Glutamatergic neuron (in vitro differentiated cells): ENCODE measurements around the gene DGKI. TPM values are rescaled to one million over a fixed set of nuclear protein-coding genes. Genes with fewer than 3 reads are reported as not detected.
"Not testable (repeated sequence)": the region's sequence is repeated elsewhere in the genome, so short reads cannot be mapped to it uniquely, and the experiment has no call there.

ENCODE experiments used
- DNase-seq: peaks from one replicate; pipeline ENCODE4 v3.0.0; 2022
- H3K27ac Mint-ChIP-seq: one replicate; pipeline ENCODE4 v1.8.0; 2020; ENCODE audit warnings: mild to moderate bottlenecking, mixed read lengths, inconsistent platforms; ENCODE audit not compliant: unreplicated experiment
- H3K27me3 Mint-ChIP-seq: one replicate; pipeline ENCODE4 v1.8.0; 2020; ENCODE audit warnings: mild to moderate bottlenecking, moderate library complexity, mixed read lengths, inconsistent platforms; ENCODE audit not compliant: unreplicated experiment
- H3K36me3 Mint-ChIP-seq: one replicate; pipeline ENCODE4 v1.8.0; 2020; ENCODE audit warnings: mild to moderate bottlenecking, mixed read lengths, inconsistent platforms; ENCODE audit not compliant: unreplicated experiment
- H3K4me1 Mint-ChIP-seq: one replicate; pipeline ENCODE4 v1.8.0; 2020; ENCODE audit warnings: mild to moderate bottlenecking, low read depth, mixed read lengths, inconsistent platforms; ENCODE audit not compliant: unreplicated experiment
- H3K4me3 Mint-ChIP-seq: one replicate; pipeline ENCODE4 v1.8.0; 2020; ENCODE audit warnings: mild to moderate bottlenecking, mixed read lengths, inconsistent platforms; ENCODE audit not compliant: unreplicated experiment
- H3K9me3 Mint-ChIP-seq: one replicate; pipeline ENCODE4 v1.8.0; 2020; ENCODE audit warnings: mild to moderate bottlenecking, moderate library complexity, mixed read lengths, inconsistent platforms; ENCODE audit not compliant: unreplicated experiment
- total RNA-seq: library from RNA; stranded (reverse); fragmentation: NEBNext Ultra II Directional; extraction: Animal tissue kit (Norgen Biotek cat#: 25700); gene quantifications from one replicate; pipeline ENCODE4 v1.2.1, GENCODE V29; 2021; ENCODE audit not compliant: unreplicated experiment
- TF ChIP-seq, protein P1 (sequence below): fragments of 200-600 bp; sonication (generic); IDR thresholded peaks from one replicate; pipeline ENCODE4 v1.5.0; 2021; ENCODE audit not compliant: partially characterized antibody, unreplicated experiment

Gene DGKI
- total RNA-seq, 1 donor from 2014 or later, result 19.4 TPM

DNA sequence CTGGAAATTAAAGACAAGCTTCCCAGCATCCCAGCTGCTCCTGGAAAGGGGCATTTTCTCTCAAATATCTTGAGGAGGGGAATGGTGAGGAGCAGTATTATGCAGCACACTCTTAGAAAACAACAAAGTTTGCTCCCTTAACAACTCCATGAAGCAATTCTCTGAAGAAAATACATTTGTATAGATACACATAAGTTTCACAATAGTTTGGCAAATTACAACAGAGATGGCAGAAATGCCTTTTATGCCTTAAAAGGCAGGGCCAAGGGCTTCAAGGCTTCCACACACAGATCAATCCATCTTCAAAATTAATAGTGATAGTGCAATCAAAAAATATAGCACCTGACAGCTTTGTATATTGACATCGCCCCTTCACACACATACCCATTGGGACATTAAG lies 12.2 kb downstream of the DGKI start:
- H3K4me1 Mint-ChIP-seq, result peaks cover 7% of the 10 kb centered on the region
- H3K9me3 Mint-ChIP-seq, result peaks cover 4% of the 10 kb centered on the region
- DNase-seq, result no peak
- no peak overlapping the region for H3K27ac Mint-ChIP-seq
- H3K4me3 Mint-ChIP-seq, result no peak overlapping the region
- H3K27me3 Mint-ChIP-seq, result no peaks in the 10 kb centered on the region
- TF ChIP-seq, protein P1, sequence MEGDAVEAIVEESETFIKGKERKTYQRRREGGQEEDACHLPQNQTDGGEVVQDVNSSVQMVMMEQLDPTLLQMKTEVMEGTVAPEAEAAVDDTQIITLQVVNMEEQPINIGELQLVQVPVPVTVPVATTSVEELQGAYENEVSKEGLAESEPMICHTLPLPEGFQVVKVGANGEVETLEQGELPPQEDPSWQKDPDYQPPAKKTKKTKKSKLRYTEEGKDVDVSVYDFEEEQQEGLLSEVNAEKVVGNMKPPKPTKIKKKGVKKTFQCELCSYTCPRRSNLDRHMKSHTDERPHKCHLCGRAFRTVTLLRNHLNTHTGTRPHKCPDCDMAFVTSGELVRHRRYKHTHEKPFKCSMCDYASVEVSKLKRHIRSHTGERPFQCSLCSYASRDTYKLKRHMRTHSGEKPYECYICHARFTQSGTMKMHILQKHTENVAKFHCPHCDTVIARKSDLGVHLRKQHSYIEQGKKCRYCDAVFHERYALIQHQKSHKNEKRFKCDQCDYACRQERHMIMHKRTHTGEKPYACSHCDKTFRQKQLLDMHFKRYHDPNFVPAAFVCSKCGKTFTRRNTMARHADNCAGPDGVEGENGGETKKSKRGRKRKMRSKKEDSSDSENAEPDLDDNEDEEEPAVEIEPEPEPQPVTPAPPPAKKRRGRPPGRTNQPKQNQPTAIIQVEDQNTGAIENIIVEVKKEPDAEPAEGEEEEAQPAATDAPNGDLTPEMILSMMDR, result no peak
- peaks cover 17% of the 10 kb centered on the region for H3K36me3 Mint-ChIP-seq

DNA sequence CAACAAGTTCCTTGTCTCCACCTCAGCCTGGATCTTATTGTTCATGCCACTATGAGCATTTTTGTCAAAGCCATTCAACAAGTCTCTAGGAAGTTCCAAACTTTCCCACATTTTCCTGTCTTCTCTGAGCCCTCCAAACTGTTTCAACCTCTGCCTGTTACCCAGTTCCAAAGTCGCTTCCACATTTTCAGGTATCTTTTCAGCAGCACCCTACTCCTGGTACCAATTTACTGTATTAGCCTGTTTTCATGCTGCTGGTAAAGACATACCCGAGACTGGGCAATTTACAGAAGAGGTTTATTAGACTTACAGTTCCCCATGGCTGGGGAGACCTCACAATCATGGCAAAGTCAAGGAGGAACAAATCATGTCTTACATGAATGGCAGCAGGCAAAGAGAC lies 13.8 kb downstream of the DGKI start:
- H3K9me3 Mint-ChIP-seq, H3K27ac Mint-ChIP-seq, H3K4me3 Mint-ChIP-seq, H3K4me1 Mint-ChIP-seq, DNase-seq, H3K27me3 Mint-ChIP-seq: not testable (repeated sequence)
- H3K36me3 Mint-ChIP-seq, result peaks cover 18% of the 10 kb centered on the region

DNA sequence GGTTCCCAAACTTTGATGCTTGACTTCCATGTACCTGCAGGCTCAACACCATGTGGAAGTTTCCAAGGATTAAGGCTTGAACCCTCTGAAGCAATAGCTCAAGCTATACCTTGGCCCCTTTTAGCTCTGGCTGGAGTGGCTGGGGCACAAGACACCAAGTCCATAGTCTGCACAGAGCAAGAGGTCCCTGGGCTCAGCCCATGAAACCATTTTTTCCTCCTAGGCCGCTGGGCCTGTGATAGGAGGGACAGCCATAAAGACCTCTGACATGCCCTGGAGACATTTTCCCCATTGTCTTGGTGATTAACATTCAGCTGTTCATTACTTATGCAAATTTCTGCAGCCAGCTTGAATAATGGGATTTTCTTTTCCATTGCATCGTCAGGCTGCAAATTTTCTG lies 14.4 kb downstream of the DGKI start:
- peaks cover 8% of the 10 kb centered on the region for H3K4me1 Mint-ChIP-seq
- no peaks in the 10 kb centered on the region for H3K27me3 Mint-ChIP-seq
- H3K4me3 Mint-ChIP-seq, result no peak overlapping the region
- TF ChIP-seq, protein P1, result no peak
- no peak for DNase-seq
- H3K9me3 Mint-ChIP-seq, result peaks cover 4% of the 10 kb centered on the region
- H3K27ac Mint-ChIP-seq, result no peak overlapping the region
- H3K36me3 Mint-ChIP-seq, result peaks cover 21% of the 10 kb centered on the region

DNA sequence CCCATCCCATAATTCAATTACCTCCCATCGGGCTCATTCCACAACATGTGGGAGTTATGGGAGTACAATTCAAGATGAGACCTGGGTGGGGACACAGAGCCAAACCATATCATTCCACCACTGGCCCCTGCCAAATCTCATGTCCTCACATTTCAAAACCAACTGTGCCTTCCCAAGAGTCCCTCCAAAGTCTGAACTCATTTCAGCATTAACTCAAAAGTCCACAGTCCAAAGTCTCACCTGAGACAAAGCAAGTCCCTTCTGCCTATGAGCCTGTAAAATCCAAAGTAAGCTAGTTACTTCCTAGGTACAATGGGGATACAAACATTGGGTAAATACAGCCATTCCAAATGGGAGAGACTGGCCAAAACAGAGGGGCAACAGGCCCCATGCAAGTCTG lies 15.2 kb downstream of the DGKI start:
- H3K27ac Mint-ChIP-seq, H3K9me3 Mint-ChIP-seq, DNase-seq, H3K4me1 Mint-ChIP-seq, H3K4me3 Mint-ChIP-seq, H3K27me3 Mint-ChIP-seq: not testable (repeated sequence)
- peaks cover 21% of the 10 kb centered on the region for H3K36me3 Mint-ChIP-seq

DNA sequence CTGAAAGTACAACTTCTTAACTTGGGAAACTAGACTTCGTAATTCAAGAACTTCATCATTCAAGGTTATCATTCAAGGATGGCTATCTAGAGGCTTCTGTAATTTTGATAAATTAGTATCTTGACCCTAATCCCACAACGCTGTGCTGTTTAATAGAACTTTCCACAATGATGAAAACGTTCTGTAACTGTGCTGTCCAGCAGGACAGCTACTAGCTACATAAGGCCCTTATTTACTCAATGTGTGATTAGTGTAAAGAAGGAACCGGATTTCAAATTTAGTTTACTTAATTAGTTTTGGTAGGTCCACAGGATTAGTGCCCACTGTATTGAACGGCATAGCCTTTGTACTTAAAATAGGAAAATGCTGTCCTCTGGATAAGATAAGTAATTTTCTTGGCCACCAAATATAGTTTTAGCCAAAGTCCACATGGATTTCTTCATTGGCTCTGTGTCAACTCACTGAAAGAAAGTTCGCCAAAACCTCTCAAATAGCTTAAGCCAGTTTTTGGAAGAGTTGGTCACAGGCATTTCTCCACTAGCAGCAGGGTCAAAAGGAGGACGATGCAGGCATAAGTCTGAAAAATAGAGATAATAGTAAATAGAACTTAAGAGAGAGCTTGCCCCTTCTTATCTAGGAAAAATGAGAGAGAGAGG lies 17.3 kb downstream of the DGKI start:
- H3K36me3 Mint-ChIP-seq, result peaks cover 21% of the 10 kb centered on the region
- H3K27me3 Mint-ChIP-seq, result no peaks in the 10 kb centered on the region
- H3K27ac Mint-ChIP-seq, result no peak overlapping the region
- no peak overlapping the region for H3K4me3 Mint-ChIP-seq
- TF ChIP-seq, protein P1, result no peak
- peaks cover 4% of the 10 kb centered on the region for H3K9me3 Mint-ChIP-seq
- H3K4me1 Mint-ChIP-seq, result peaks cover 8% of the 10 kb centered on the region
- no peak for DNase-seq

DNA sequence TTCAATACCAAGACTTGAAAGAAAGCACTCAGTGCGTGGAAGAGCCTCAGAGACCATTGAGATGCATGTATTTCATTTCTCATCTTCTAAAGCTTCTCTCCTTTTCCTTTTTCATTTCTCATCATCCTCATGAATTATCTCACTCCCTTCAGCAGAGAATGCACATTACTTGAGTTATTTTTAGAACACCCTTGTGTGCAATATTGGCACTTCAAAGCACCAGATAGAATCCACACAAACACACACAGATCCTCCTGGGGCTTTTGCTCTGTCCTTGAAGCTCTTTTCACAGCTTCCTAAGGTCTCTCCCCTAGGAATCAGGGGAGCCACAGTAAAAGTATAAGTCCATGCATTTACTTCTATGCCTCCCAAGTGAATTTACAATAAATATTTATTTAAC lies 18.3 kb downstream of the DGKI start:
- DNase-seq, result no peak
- Mint-ChIP-seq H3K36me3 (peaks cover 18% of the 10 kb centered on the region), H3K27ac (no peak overlapping the region), H3K4me1 (peaks cover 8% of the 10 kb centered on the region), H3K4me3 (peak overlapping the region; percentile 60), H3K9me3 (peaks cover 4% of the 10 kb centered on the region), H3K27me3 (no peaks in the 10 kb centered on the region)
- TF ChIP-seq, protein P1, result no peak
